GM12875 (cell line): ENCODE data around the gene LHX3.

ENCODE experiments used
- H3K4me3 ChIP-seq: one replicate; pipeline ENCODE4 v1.5.1; 2011; ENCODE audit warnings: low read depth, low read length, control low read depth
- CTCF ChIP-seq: IDR thresholded peaks from 2 replicates; pipeline ENCODE4 v1.5.1; 2011; ENCODE audit warnings: low read depth, mild to moderate bottlenecking, control low read depth, inconsistent platforms, low read length, moderate library complexity, borderline replicate concordance; ENCODE audit not compliant: insufficient read depth

LHX3 gene

DNA sequence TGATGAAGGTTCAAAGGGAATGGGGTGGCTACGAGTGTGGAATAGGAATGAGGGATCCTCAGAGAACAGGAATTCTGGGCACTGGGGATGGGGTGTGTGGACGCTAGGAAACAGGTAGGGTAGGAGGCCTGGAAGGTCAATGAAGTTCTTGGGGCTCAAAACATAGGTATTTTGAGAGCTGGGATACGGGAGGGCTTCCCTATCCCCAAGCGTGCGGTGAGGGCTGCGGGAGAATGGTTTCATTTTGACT, 40.0 kb upstream of the LHX3 start:
- TF ChIP-seq CTCF = no peak
- H3K4me3 ChIP-seq = peak overlapping the region; percentile 92

- TF ChIP-seq CTCF = no peak
- H3K4me3 ChIP-seq = peak overlapping the region; percentile 92
Observed at GRCh38 chr9:136244122-136244968, 39.4 kb upstream of the LHX3 start.

- peak overlapping the region; percentile 38 for H3K4me3 ChIP-seq
- TF ChIP-seq CTCF = no peak
Observed at GRCh38 chr9:136243631-136244030, 38.7 kb upstream of the LHX3 start.

DNA sequence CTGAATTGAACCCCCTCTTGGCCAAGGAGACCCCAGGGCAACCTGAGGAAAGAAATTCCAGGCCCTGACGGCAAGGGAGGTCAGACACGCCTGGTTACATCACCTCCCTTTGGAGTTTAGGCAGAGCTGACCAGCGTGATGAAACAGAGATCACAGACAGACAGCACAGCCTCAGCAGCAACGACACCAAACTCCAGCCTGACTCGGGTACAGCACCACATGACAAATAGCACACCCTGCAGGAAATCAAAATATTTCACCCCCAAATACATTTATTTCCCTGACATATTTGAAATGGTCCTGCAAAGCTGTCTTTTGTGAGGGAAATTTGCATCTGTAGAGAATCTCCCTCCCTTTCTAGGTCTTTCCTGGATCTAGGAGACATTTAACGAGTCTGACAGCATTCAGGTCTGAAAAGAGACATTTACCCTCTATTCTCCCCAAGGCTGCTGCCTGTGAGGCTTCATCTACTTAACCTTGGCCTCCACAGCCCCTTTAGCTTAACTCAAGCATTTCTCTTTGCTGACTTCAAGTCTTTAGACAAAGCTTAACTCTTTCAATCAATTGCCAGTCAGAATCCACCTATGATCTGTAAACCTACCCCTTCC, 38.1 kb upstream of the LHX3 start:
- H3K4me3 ChIP-seq = no peak overlapping the region
- TF ChIP-seq CTCF = peak; percentile 21; the same call in 1 of the 2 replicates

DNA sequence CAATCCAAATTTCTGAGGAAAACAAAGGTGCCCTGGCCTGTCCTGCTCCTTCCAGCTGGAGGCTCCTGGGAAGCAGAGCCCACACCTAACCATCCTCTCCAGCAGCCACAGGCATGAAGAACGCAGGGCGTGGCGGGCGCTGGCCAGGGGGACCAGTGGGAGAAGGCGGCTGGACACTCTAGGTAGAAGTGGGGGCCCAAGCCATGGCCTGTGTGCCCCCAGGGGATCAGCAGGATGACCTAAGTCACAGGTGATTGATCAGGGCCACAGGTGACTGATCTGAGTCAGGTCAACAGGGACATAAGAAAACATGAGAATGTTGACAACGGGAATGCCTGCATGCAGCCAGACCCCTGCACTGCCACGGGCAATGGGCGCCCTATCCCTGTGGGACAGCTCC, 37.3 kb upstream of the LHX3 start:
- H3K4me3 ChIP-seq = no peak overlapping the region
- no peak for TF ChIP-seq CTCF

DNA sequence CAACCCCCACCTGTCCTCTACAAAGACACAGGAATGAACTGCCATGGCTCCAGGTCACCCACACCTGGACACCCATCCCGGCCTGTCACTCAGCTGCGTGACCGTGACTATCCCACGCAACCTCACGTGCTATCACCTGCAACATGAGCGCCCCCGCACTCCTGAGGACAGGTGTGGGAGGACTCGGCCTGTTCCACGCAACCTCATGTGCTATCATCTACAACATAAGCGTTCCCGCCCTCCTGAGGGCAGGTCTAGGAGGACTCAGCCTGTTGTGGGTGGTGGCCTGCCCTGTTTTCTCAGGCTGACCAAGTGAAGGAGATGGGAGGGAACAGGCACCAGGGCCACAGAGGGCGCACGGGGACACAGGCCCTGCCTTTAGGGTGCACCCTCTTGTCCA, 36.6 kb upstream of the LHX3 start:
- H3K4me3 ChIP-seq = no peak overlapping the region
- no peak for TF ChIP-seq CTCF

DNA sequence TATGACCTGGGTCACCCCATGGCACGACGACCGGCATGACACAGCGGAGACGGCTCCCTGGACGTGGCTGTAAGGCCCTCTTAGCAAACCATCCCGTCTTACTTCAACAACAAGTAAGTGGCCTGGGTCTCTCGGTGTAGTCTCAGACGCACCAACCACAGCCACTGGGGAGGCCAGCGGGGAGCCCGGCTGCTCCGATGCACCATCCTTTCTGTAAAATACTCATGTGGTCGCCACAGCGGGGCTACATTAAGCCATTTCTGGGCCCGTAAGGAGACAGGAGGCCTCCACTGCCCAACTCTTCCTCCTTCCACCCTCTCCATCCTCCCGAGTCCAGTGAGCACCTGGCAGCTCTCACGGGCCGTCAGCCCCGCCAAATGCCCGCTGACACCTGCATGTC, 36.0 kb upstream of the LHX3 start:
- H3K4me3 ChIP-seq = no peak overlapping the region
- no peak for TF ChIP-seq CTCF
